Neural cell (in vitro differentiated cells): ENCODE measurements around the gene SPINT1.

Experiments used
- EP300 ChIP-seq: fragments of 450-650 bp; conservative IDR thresholded peaks from 2 replicates; pipeline ENCODE4 v1.6.1; 2014; ENCODE audit warnings: antibody characterized with exemption, mild to moderate bottlenecking, moderate library complexity; ENCODE audit not compliant: poor library complexity, severe bottlenecking
- EZH2 ChIP-seq: fragments of 200-600, 300-800 bp; shearing (Covaris generic), sonication (generic); IDR thresholded peaks from 2 replicates; pipeline ENCODE4 v1.6.1; 2014; ENCODE audit warnings: antibody characterized with exemption, low read length, borderline replicate concordance, mild to moderate bottlenecking; ENCODE audit not compliant: insufficient read depth, poor library complexity, severe bottlenecking
- MXI1 ChIP-seq: fragments of 450-650 bp; conservative IDR thresholded peaks from 2 replicates; pipeline ENCODE4 v1.6.1; 2014; ENCODE audit warnings: antibody characterized with exemption, mild to moderate bottlenecking; ENCODE audit not compliant: poor library complexity, severe bottlenecking
- POLR2AphosphoS5 ChIP-seq: IDR thresholded peaks from 2 replicates; pipeline ENCODE4 v1.6.1; 2012
- RAD21 ChIP-seq: fragments of 450-650 bp; conservative IDR thresholded peaks from 2 replicates; pipeline ENCODE4 v1.6.1; 2014; ENCODE audit warnings: antibody characterized with exemption, mild to moderate bottlenecking, moderate library complexity
- SMC3 ChIP-seq: fragments of 450-650 bp; conservative IDR thresholded peaks from 2 replicates; pipeline ENCODE4 v1.6.1; 2014; ENCODE audit warnings: antibody characterized with exemption, mild to moderate bottlenecking, moderate library complexity; ENCODE audit not compliant: poor library complexity
- TAF1 ChIP-seq: IDR thresholded peaks from 2 replicates; pipeline ENCODE4 v1.6.1; 2012; ENCODE audit warnings: low read depth
- TF ChIP-seq, protein P1 (sequence below): fragments of 450-650 bp; IDR thresholded peaks from 2 replicates; pipeline ENCODE4 v1.5.1; 2014; ENCODE audit warnings: antibody characterized with exemption, mild to moderate bottlenecking, moderate library complexity; ENCODE audit not compliant: poor library complexity, severe bottlenecking
- TF ChIP-seq, protein P2 (sequence below): IDR thresholded peaks from 2 replicates; pipeline ENCODE4 v1.6.1; 2012; ENCODE audit warnings: borderline replicate concordance

DNA sequence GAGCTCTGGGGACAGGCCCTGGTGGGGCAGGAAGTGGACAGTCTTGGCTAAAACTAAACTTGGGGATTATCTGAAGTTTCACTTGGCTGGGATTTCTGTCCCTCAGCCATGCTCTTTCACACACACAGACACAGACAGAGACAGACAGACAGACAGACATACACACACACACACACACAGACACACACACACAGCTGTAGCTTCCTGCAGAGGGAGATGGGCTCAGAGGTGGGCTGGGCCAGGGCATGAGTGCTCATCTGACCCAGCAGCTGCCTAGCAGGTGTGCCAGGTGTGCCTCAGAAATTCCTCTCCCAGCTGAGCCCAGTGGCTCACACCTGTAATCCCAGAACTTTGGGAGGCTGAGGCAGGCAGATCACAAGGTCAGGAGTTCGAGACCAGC, 26.9 kb downstream of the SPINT1 start:
- TF ChIP-seq SMC3 (no peak), RAD21 (no peak), EZH2 (no peak), POLR2AphosphoS5 (no peak), TAF1 (no peak), MXI1 (no peak), EP300 (no peak)
- TF ChIP-seq, protein P1, sequence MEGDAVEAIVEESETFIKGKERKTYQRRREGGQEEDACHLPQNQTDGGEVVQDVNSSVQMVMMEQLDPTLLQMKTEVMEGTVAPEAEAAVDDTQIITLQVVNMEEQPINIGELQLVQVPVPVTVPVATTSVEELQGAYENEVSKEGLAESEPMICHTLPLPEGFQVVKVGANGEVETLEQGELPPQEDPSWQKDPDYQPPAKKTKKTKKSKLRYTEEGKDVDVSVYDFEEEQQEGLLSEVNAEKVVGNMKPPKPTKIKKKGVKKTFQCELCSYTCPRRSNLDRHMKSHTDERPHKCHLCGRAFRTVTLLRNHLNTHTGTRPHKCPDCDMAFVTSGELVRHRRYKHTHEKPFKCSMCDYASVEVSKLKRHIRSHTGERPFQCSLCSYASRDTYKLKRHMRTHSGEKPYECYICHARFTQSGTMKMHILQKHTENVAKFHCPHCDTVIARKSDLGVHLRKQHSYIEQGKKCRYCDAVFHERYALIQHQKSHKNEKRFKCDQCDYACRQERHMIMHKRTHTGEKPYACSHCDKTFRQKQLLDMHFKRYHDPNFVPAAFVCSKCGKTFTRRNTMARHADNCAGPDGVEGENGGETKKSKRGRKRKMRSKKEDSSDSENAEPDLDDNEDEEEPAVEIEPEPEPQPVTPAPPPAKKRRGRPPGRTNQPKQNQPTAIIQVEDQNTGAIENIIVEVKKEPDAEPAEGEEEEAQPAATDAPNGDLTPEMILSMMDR = no peak
- TF ChIP-seq, protein P2, sequence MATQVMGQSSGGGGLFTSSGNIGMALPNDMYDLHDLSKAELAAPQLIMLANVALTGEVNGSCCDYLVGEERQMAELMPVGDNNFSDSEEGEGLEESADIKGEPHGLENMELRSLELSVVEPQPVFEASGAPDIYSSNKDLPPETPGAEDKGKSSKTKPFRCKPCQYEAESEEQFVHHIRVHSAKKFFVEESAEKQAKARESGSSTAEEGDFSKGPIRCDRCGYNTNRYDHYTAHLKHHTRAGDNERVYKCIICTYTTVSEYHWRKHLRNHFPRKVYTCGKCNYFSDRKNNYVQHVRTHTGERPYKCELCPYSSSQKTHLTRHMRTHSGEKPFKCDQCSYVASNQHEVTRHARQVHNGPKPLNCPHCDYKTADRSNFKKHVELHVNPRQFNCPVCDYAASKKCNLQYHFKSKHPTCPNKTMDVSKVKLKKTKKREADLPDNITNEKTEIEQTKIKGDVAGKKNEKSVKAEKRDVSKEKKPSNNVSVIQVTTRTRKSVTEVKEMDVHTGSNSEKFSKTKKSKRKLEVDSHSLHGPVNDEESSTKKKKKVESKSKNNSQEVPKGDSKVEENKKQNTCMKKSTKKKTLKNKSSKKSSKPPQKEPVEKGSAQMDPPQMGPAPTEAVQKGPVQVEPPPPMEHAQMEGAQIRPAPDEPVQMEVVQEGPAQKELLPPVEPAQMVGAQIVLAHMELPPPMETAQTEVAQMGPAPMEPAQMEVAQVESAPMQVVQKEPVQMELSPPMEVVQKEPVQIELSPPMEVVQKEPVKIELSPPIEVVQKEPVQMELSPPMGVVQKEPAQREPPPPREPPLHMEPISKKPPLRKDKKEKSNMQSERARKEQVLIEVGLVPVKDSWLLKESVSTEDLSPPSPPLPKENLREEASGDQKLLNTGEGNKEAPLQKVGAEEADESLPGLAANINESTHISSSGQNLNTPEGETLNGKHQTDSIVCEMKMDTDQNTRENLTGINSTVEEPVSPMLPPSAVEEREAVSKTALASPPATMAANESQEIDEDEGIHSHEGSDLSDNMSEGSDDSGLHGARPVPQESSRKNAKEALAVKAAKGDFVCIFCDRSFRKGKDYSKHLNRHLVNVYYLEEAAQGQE = no peak
